K562 (cell line): ENCODE results near the gene POLD4. TPM values are rescaled to one million over a fixed set of nuclear protein-coding genes. Genes with fewer than 3 reads are reported as not detected.

ENCODE experiments used
- ATF3 ChIP-seq, 2 experiments: fragments of 450-650 bp in 1 of 2; sonication (generic) in 1 of 2; formaldehyde crosslinking in 1 of 2; IDR thresholded peaks in 1 of 2; conservative IDR thresholded peaks in 1 of 2; 2 replicates each; pipeline versions ENCODE4 v1.6.1 to v1.8.1; 2016 to 2023; ENCODE audit warnings: mild to moderate bottlenecking in 2 of 2, moderate library complexity in 2 of 2, inconsistent platforms in 1 of 2, missing genetic modification reagents in 1 of 2
- ATF7 ChIP-seq: fragments of 450-650 bp; IDR thresholded peaks from 2 replicates; pipeline ENCODE4 v1.7.1; 2014; ENCODE audit warnings: mild to moderate bottlenecking, moderate library complexity
- BCL6 ChIP-seq: fragments of 250-450 bp; sonication (Bioruptor Pico); IDR thresholded peaks from 2 replicates; pipeline ENCODE4 v1.4.0; 2020
- BMI1 ChIP-seq: fragments of 150-350 bp; IDR thresholded peaks from 2 replicates; pipeline ENCODE4 v1.6.1; 2014; ENCODE audit warnings: low read length
- CREM ChIP-seq: IDR thresholded peaks from 2 replicates; pipeline ENCODE4 v1.6.1; 2014; ENCODE audit warnings: antibody characterized with exemption, low read depth
- E2F6 ChIP-seq, 2 experiments: IDR thresholded peaks; 2 replicates each; pipeline ENCODE4 v1.6.1; 2011; ENCODE audit warnings: borderline replicate concordance in 1 of 2, control low read depth in 1 of 2, low read depth in 1 of 2, low read length in 1 of 2, mild to moderate bottlenecking in 1 of 2, mixed read lengths in 1 of 2, moderate library complexity in 1 of 2; ENCODE audit not compliant: insufficient read depth in 1 of 2, insufficient read length in 1 of 2, poor library complexity in 1 of 2, severe bottlenecking in 1 of 2; ENCODE audit errors: extremely low read depth in 1 of 2
- ERF ChIP-seq: fragments of 450-650 bp; formaldehyde crosslinking; IDR thresholded peaks from 2 replicates; pipeline ENCODE4 v1.4.0; 2020; ENCODE audit warnings: mild to moderate bottlenecking, mixed read lengths
- ESRRB ChIP-seq: fragments of 250-450 bp; sonication (Bioruptor Pico); IDR thresholded peaks from 2 replicates; pipeline ENCODE4 v1.5.0; 2020; ENCODE audit warnings: mild to moderate bottlenecking, moderate library complexity, borderline replicate concordance
- ETV5 ChIP-seq: sonication (generic); formaldehyde crosslinking; IDR thresholded peaks from 2 replicates; pipeline ENCODE4 v1.4.0; 2020; ENCODE audit warnings: low read depth, mild to moderate bottlenecking, missing genetic modification reagents
- FOXA3 ChIP-seq, 2 experiments: fragments of 450-650 bp in 1 of 2; sonication (generic) in 1 of 2; formaldehyde crosslinking; IDR thresholded peaks in 1 of 2; conservative IDR thresholded peaks in 1 of 2; 2 replicates each; pipeline versions ENCODE4 v1.4.0 to v1.8.0; 2020 to 2022; ENCODE audit warnings: mild to moderate bottlenecking in 2 of 2, missing genetic modification reagents in 1 of 2
- HCFC1 ChIP-seq: IDR thresholded peaks from 2 replicates; pipeline ENCODE4 v1.6.1; 2012; ENCODE audit warnings: low read depth, low read length, improper control_type of control experiment
- HMG20A ChIP-seq: fragments of 450-650 bp; formaldehyde crosslinking; conservative IDR thresholded peaks from 2 replicates; pipeline ENCODE4 v1.4.0; 2020; ENCODE audit warnings: mild to moderate bottlenecking, mixed read lengths
- KLF1 ChIP-seq: fragments of 450-650 bp; IDR thresholded peaks from 2 replicates; pipeline ENCODE4 v1.6.1; 2016; ENCODE audit warnings: missing genetic modification characterization, missing compliant biosample characterization
- MBD1 ChIP-seq: fragments of 250-450 bp; sonication (Bioruptor Pico); IDR thresholded peaks from 2 replicates; pipeline ENCODE4 v1.8.0; 2022; ENCODE audit warnings: inconsistent platforms
- NR4A1 ChIP-seq, 2 experiments: fragments of 250-450 bp in 1 of 2; fragments of 450-650 bp in 1 of 2; sonication (Bioruptor Pico) in 1 of 2; IDR thresholded peaks; 2 replicates each; pipeline versions ENCODE4 v1.4.0 to v1.6.1; 2016 to 2020; ENCODE audit warnings: mild to moderate bottlenecking in 2 of 2, missing compliant biosample characterization in 1 of 2, missing genetic modification characterization in 1 of 2, moderate library complexity in 1 of 2
- POLR3A ChIP-seq: IDR thresholded peaks from 2 replicates; pipeline ENCODE4 v1.6.1; 2011; ENCODE audit warnings: borderline replicate concordance, mild to moderate bottlenecking, moderate library complexity; ENCODE audit not compliant: insufficient read length, insufficient read depth; ENCODE audit errors: extremely low read depth
- PTTG1 ChIP-seq: fragments of 450-650 bp; IDR thresholded peaks from 2 replicates; pipeline ENCODE4 v1.6.1; 2016; ENCODE audit warnings: low read depth, mild to moderate bottlenecking, missing genetic modification characterization, missing compliant biosample characterization
- RHOXF2B ChIP-seq: fragments of 250-450 bp; sonication (Bioruptor Pico); conservative IDR thresholded peaks from 2 replicates; pipeline ENCODE4 v1.5.1; 2021
- SOX6 ChIP-seq: fragments of 450-650 bp; IDR thresholded peaks from 2 replicates; pipeline ENCODE4 v1.6.1; 2014; ENCODE audit warnings: mild to moderate bottlenecking
- TRIM28 ChIP-seq: fragments of 450-650 bp; IDR thresholded peaks from 2 replicates; pipeline ENCODE4 v1.6.1; 2017
- ZFP91 ChIP-seq: sonication (generic); formaldehyde crosslinking; IDR thresholded peaks from 2 replicates; pipeline ENCODE4 v1.8.0; 2022; ENCODE audit warnings: mild to moderate bottlenecking, missing genetic modification reagents
- ZNF239 ChIP-seq: fragments of 250-450 bp; sonication (Bioruptor Pico); IDR thresholded peaks from 2 replicates; pipeline ENCODE4 v1.4.0; 2020; ENCODE audit warnings: mild to moderate bottlenecking
- ZNF589 ChIP-seq: fragments of 200-800 bp; sonication (Bioruptor generic); IDR thresholded peaks from 2 replicates; pipeline ENCODE4 v1.6.1; 2016; ENCODE audit warnings: low read depth, missing genetic modification characterization, missing compliant biosample characterization
- polyA plus RNA-seq, 8 experiments: library from polyadenylated mRNA; depleted of rRNA in 4 of 8; stranded (reverse) in 5 of 8; unstranded in 3 of 8; fragments of >200 nt; fragmentation: Nextera tagmentation in 2 of 8; fragmentation: Illumina TruSeq in 1 of 8; extraction: Ambion mirVana in 2 of 8; extraction: Trizol in 1 of 8; gene quantifications; 2 replicates each; pipeline versions ENCODE4 v1.2.1 to v1.2.3, GENCODE V29; 2011 to 2014; ENCODE audit warnings: inconsistent platforms in 1 of 8, missing spikeins in 1 of 8
- total RNA-seq, 7 experiments: library from RNA; depleted of rRNA in 6 of 7; stranded (reverse); fragments of >200 nt in 6 of 7; fragmentation: Illumina TruSeq in 2 of 7; extraction: Trizol in 2 of 7; gene quantifications; 2 replicates each; pipeline versions ENCODE4 v1.2.1 to v1.2.3, GENCODE V29; 2011 to 2021; ENCODE audit warnings: low replicate concordance in 1 of 7

The POLD4 gene
- total and polyA plus RNA-seq, 9 of the 15 experiments (the other 6 are each of a cell fraction or from before 2014, with no cell fraction given), result 5.8 to 64.5 (median 18.3) TPM

GRCh38 chr11:67401495-67402191, 48.3 kb upstream of the POLD4 start, which contains the start of gene PPP1CA (continued):
- TF ChIP-seq MBD1 (CRISPR knock-in tag), result no peak
- 0 out of 2 replicates have a peak, but pooled peaks have one; percentile 4 for TF ChIP-seq CREM
- no peak for TF ChIP-seq BCL6 (CRISPR knock-in tag)
- TF ChIP-seq ETV5, result peak; percentile 56; the same call in 1 of the 2 replicates
- no peak for TF ChIP-seq ZFP91 (CRISPR knock-in tag)
- TF ChIP-seq POLR3A, result no peak
- TF ChIP-seq ATF3 (IDR thresholded peaks at IDR 0.05), result no peak
- no peak for TF ChIP-seq ATF3 (CRISPR knock-in tag; conservative IDR thresholded peaks at IDR 0.05)
- no peak for TF ChIP-seq FOXA3 (CRISPR knock-in tag; conservative IDR thresholded peaks at IDR 0.05 in 1 of 2, IDR thresholded peaks at IDR 0.05 in 1 of 2)
- TF ChIP-seq TRIM28, result no peak; the same call in 1 of the 2 replicates
- no peak for TF ChIP-seq RHOXF2B (CRISPR knock-in tag)
- no peak for TF ChIP-seq ZNF589 (CRISPR knock-in tag)
- 0 out of 2 replicates have a peak, but pooled peaks have one; percentile 14 for TF ChIP-seq SOX6
- TF ChIP-seq E2F6 (IDR thresholded peaks at IDR 0.05; ENCODE audit: borderline replicate concordance in 1 of 2, extremely low read depth in 1 of 2, insufficient read depth in 1 of 2, insufficient read length in 1 of 2, low read depth in 1 of 2, low read length in 1 of 2, poor library complexity in 1 of 2, severe bottlenecking in 1 of 2), result peak; percentile 80 to 92
- TF ChIP-seq NR4A1 (CRISPR knock-in tag; IDR thresholded peaks at IDR 0.05), result no peak
- TF ChIP-seq NR4A1 (tag; IDR thresholded peaks at IDR 0.05), result no peak
- TF ChIP-seq ESRRB (CRISPR knock-in tag), result no peak
- TF ChIP-seq HCFC1, result 0 out of 2 replicates have a peak, but pooled peaks have one; percentile 22
- no peak for TF ChIP-seq ERF
- TF ChIP-seq ATF7, result peak; percentile 73
- TF ChIP-seq PTTG1 (tag), result no peak
- no peak for TF ChIP-seq ZNF239
- TF ChIP-seq HMG20A, result no peak
- peak; percentile 82 for TF ChIP-seq KLF1
- TF ChIP-seq BMI1, result no peak
